Mammary epithelial cell (primary cell): ENCODE results near the gene RNF133.

Experiments
- EZH2 ChIP-seq: IDR thresholded peaks from 2 replicates; pipeline ENCODE4 v1.6.1; 2012; ENCODE audit warnings: low read length, inconsistent platforms, borderline replicate concordance
- TF ChIP-seq, protein P1 (sequence below), 2 donors: IDR thresholded peaks in 1 of 2; conservative IDR thresholded peaks in 1 of 2; 2 replicates each; pipeline ENCODE4 v1.5.1; 2011 to 2012; ENCODE audit warnings: inconsistent platforms in 2 of 2, low read length in 2 of 2, mild to moderate bottlenecking in 2 of 2, control low read depth in 1 of 2, low read depth in 1 of 2; ENCODE audit not compliant: insufficient read depth in 1 of 2; ENCODE audit errors: extremely low read depth in 1 of 2

DNA sequence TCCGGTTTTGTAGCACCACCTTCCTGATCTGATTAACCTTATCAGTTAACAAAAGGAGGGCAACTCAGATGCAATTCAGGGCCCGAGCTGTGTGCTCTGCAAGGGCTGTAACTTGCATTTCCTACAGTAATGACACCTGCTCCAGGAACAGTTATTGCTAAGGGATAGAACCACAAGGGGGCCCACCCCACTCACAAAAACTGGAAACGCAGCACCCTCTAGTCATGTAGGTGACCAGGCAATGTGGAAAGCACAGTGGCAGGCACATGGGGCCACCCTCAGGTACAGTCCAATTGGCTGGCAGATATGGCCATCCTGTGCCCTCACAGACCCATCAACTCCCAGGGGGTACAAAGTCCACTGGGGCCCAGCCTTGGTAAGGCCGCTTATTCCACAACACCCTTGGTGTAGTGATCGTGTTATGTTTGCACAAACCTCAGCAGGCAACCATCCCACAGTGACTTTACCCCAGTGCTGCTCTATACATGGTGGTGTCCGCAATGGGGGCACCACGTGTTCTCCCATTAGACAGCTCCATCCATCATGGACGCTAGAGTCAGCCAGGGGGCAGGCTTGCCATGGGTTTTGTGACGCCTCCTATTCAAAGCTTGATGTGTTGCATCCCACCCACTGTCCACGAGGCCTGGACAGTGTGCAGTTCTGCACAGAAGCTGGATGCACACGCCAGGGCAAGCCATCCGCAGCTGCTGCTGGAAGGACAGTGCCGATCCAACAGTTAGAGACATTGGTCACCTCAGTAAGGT is 9.4 kb downstream of the RNF133 start:
- no peak for TF ChIP-seq EZH2
- TF ChIP-seq, protein P1, sequence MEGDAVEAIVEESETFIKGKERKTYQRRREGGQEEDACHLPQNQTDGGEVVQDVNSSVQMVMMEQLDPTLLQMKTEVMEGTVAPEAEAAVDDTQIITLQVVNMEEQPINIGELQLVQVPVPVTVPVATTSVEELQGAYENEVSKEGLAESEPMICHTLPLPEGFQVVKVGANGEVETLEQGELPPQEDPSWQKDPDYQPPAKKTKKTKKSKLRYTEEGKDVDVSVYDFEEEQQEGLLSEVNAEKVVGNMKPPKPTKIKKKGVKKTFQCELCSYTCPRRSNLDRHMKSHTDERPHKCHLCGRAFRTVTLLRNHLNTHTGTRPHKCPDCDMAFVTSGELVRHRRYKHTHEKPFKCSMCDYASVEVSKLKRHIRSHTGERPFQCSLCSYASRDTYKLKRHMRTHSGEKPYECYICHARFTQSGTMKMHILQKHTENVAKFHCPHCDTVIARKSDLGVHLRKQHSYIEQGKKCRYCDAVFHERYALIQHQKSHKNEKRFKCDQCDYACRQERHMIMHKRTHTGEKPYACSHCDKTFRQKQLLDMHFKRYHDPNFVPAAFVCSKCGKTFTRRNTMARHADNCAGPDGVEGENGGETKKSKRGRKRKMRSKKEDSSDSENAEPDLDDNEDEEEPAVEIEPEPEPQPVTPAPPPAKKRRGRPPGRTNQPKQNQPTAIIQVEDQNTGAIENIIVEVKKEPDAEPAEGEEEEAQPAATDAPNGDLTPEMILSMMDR (conservative IDR thresholded peaks at IDR 0.05 in 1 of 2, IDR thresholded peaks at IDR 0.05 in 1 of 2; ENCODE audit: extremely low read depth in 1 of 2, insufficient read depth in 1 of 2, low read depth in 1 of 2, low read length in 2 of 2): no peak
